Uterus (tissue), 4 donors: ENCODE results near the gene VEPH1. TPM values are rescaled to one million over a fixed set of nuclear protein-coding genes. Genes with fewer than 3 reads are reported as not detected.

Experiments used
- DNase-seq, 2 donors: peaks; one replicate each; pipeline ENCODE4 v3.0.0-alpha.2; 2019 to 2020
- H3K27ac ChIP-seq, 2 donors: fragments of 200-600 bp; sonication (generic); 1 replicate in 1 of 2; 2 replicates in 1 of 2; pipeline ENCODE4 v1.5.1; 2016 to 2018
- H3K27me3 ChIP-seq, 2 donors: fragments of 200-600 bp; sonication (generic); one replicate each; pipeline ENCODE4 v1.5.1; 2018 to 2019; ENCODE audit warnings: control low read depth in 1 of 2
- H3K36me3 ChIP-seq, 2 donors: fragments of 200-600 bp; sonication (generic); one replicate each; pipeline ENCODE4 v1.5.1; 2019; ENCODE audit warnings: control low read depth in 1 of 2
- H3K4me1 ChIP-seq, 2 donors: fragments of 200-600 bp; sonication (generic); one replicate each; pipeline ENCODE4 v1.5.1; 2018 to 2019; ENCODE audit warnings: control low read depth in 1 of 2
- H3K4me3 ChIP-seq, 2 donors: fragments of 200-600 bp; sonication (generic); 1 replicate in 1 of 2; 2 replicates in 1 of 2; pipeline ENCODE4 v1.5.1; 2018 to 2019; ENCODE audit warnings: mild to moderate bottlenecking in 1 of 2
- H3K9me3 ChIP-seq, 2 donors: fragments of 200-600 bp; sonication (generic); one replicate each; pipeline ENCODE4 v1.5.1; 2019; ENCODE audit warnings: control low read depth in 1 of 2
- POLR2A ChIP-seq, 2 donors: fragments of 450-650 bp; IDR thresholded peaks; one replicate each; pipeline ENCODE4 v1.6.1; 2016; ENCODE audit warnings: antibody characterized with exemption in 2 of 2, mild to moderate bottlenecking in 1 of 2, moderate library complexity in 1 of 2
- intact Hi-C: fragments of 100-400 bp; cut with DNase I; formaldehyde crosslinking; loops from one replicate; pipeline ENCODE4 v1.15.1; 2023; ENCODE audit warnings: low total_unique reads
- total RNA-seq, 4 donors: library from RNA; depleted of rRNA in 3 of 4; stranded (reverse); fragments of >200 nt in 3 of 4; gene quantifications; one replicate each; pipeline versions ENCODE4 v1.1.0 to v1.2.4, GENCODE V29; 2014 to 2023
- TF ChIP-seq, protein P1 (sequence below), 4 experiments: fragments of 200-600 bp in 2 of 4; fragments of 450-650 bp in 2 of 4; sonication (generic) in 2 of 4; IDR thresholded peaks; one replicate each; pipeline ENCODE4 v1.5.1; 2016 to 2019; ENCODE audit warnings: antibody characterized with exemption in 4 of 4, mild to moderate bottlenecking in 2 of 4, moderate library complexity in 1 of 4
- donor health status: DM: yes; HTN: yes; CAD: no.

Gene VEPH1
- total RNA-seq, 4 donors from 2014 or later: 12.2 TPM; not detected in 3

GRCh38 chr3:157467200-157467599 lies 36.0 kb downstream of the VEPH1 start:
- no peak overlapping the region for H3K27ac ChIP-seq
- intact Hi-C loops: no loop called here
- no peaks in the 10 kb centered on the region for H3K27me3 ChIP-seq
- no peak for TF ChIP-seq POLR2A (IDR thresholded peaks at IDR 0.05)
- TF ChIP-seq, protein P1, sequence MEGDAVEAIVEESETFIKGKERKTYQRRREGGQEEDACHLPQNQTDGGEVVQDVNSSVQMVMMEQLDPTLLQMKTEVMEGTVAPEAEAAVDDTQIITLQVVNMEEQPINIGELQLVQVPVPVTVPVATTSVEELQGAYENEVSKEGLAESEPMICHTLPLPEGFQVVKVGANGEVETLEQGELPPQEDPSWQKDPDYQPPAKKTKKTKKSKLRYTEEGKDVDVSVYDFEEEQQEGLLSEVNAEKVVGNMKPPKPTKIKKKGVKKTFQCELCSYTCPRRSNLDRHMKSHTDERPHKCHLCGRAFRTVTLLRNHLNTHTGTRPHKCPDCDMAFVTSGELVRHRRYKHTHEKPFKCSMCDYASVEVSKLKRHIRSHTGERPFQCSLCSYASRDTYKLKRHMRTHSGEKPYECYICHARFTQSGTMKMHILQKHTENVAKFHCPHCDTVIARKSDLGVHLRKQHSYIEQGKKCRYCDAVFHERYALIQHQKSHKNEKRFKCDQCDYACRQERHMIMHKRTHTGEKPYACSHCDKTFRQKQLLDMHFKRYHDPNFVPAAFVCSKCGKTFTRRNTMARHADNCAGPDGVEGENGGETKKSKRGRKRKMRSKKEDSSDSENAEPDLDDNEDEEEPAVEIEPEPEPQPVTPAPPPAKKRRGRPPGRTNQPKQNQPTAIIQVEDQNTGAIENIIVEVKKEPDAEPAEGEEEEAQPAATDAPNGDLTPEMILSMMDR (IDR thresholded peaks at IDR 0.05): no peak
- H3K36me3 ChIP-seq: no peaks in the 10 kb centered on the region
- H3K4me1 ChIP-seq: no peaks in the 10 kb centered on the region
- H3K4me3 ChIP-seq: no peak overlapping the region
- H3K9me3 ChIP-seq: no peaks in the 10 kb centered on the region
- no peak for DNase-seq

GRCh38 chr3:157465741-157466140 lies 37.5 kb downstream of the VEPH1 start:
- H3K4me1 ChIP-seq: no peaks in the 10 kb centered on the region
- no peak for DNase-seq
- H3K27me3 ChIP-seq: no peaks in the 10 kb centered on the region
- intact Hi-C loops: no loop called here
- H3K36me3 ChIP-seq: no peaks in the 10 kb centered on the region
- H3K4me3 ChIP-seq: no peak overlapping the region
- no peak for TF ChIP-seq POLR2A (IDR thresholded peaks at IDR 0.05)
- TF ChIP-seq, protein P1 (IDR thresholded peaks at IDR 0.05): no peak
- H3K27ac ChIP-seq: no peak overlapping the region
- no peaks in the 10 kb centered on the region for H3K9me3 ChIP-seq

GRCh38 chr3:157464321-157464720 lies 38.9 kb downstream of the VEPH1 start:
- TF ChIP-seq, protein P1 (IDR thresholded peaks at IDR 0.05): no peak
- no peak for TF ChIP-seq POLR2A (IDR thresholded peaks at IDR 0.05)
- intact Hi-C loops: no loop called here

GRCh38 chr3:157463816-157464215 lies 39.4 kb downstream of the VEPH1 start:
- intact Hi-C loops: no loop called here
- Histone ChIP-seq H3K27me3 (no peaks in the 10 kb centered on the region), H3K4me3 (no peak overlapping the region), H3K4me1 (no peaks in the 10 kb centered on the region), H3K36me3 (no peaks in the 10 kb centered on the region), H3K9me3 (no peaks in the 10 kb centered on the region), H3K27ac (no peak overlapping the region)
- DNase-seq: no peak
- TF ChIP-seq, protein P1 (IDR thresholded peaks at IDR 0.05): no peak
- TF ChIP-seq POLR2A (IDR thresholded peaks at IDR 0.05): no peak

More at GRCh38 chr3:157464321-157464720, 38.9 kb downstream of the VEPH1 start:
- Histone ChIP-seq H3K36me3 (no peaks in the 10 kb centered on the region), H3K27me3 (no peaks in the 10 kb centered on the region), H3K27ac (no peak overlapping the region), H3K4me1 (no peaks in the 10 kb centered on the region), H3K9me3 (no peaks in the 10 kb centered on the region), H3K4me3 (no peak overlapping the region)
- no peak for DNase-seq

DNA sequence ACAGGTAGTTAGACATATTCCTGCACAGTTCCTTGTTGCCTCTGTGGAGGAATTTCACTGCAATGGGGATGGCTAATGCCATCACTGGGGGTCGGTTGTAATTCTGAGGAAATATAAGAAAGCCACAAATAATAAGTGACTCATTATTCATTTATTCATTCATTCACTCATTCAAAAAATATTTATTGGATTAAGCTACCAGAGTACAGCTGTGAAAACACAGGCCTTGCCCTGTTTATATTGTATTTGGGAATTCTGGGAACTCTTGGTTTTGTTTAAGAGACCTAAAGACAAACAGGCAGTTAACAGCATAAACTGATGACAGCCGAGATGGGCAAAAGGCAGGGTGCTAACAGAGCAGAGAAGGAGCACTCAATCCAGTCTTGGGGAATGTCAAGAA lies 43.0 kb downstream of the VEPH1 start:
- H3K9me3 ChIP-seq: no peaks in the 10 kb centered on the region

More for the DNA sequence above, 43.0 kb downstream of the VEPH1 start:
- Histone ChIP-seq H3K27ac (no peak overlapping the region), H3K4me1 (no peaks in the 10 kb centered on the region), H3K27me3 (no peaks in the 10 kb centered on the region), H3K4me3 (no peak overlapping the region), H3K36me3 (no peaks in the 10 kb centered on the region)
- DNase-seq: no peak
- intact Hi-C loops: no loop called here
- TF ChIP-seq, protein P1 (IDR thresholded peaks at IDR 0.05): no peak
- no peak for TF ChIP-seq POLR2A (IDR thresholded peaks at IDR 0.05)
